Omental fat pad (tissue), 4 donors: ENCODE data around the gene ZNF683. TPM values are rescaled to one million over a fixed set of nuclear protein-coding genes. Genes with fewer than 3 reads are reported as not detected.

ENCODE experiments used
- ATAC-seq: fragments of 150-250 bp; one replicate; pipeline ENCODE4 v1.9.1; 2016; ENCODE audit warnings: mild to moderate bottlenecking, moderate library complexity; ENCODE audit not compliant: low FRiP score
- DNase-seq: peaks from one replicate; pipeline ENCODE4 v3.0.0-alpha.2; 2019; ENCODE audit warnings: low spot score
- total RNA-seq, 4 donors: library from RNA; depleted of rRNA; stranded (reverse); fragments of >200 nt; gene quantifications; one replicate each; pipeline ENCODE4 v1.1.0, GENCODE V29; 2016
- TF ChIP-seq, protein P1 (sequence below), 3 donors: fragments of 450-650 bp; IDR thresholded peaks; one replicate each; pipeline ENCODE4 v1.5.1; 2016 to 2017; ENCODE audit warnings: antibody characterized with exemption in 3 of 3, mild to moderate bottlenecking in 3 of 3, moderate library complexity in 2 of 3

ZNF683 gene
- total RNA-seq, 4 donors from 2014 or later = not detected

DNA sequence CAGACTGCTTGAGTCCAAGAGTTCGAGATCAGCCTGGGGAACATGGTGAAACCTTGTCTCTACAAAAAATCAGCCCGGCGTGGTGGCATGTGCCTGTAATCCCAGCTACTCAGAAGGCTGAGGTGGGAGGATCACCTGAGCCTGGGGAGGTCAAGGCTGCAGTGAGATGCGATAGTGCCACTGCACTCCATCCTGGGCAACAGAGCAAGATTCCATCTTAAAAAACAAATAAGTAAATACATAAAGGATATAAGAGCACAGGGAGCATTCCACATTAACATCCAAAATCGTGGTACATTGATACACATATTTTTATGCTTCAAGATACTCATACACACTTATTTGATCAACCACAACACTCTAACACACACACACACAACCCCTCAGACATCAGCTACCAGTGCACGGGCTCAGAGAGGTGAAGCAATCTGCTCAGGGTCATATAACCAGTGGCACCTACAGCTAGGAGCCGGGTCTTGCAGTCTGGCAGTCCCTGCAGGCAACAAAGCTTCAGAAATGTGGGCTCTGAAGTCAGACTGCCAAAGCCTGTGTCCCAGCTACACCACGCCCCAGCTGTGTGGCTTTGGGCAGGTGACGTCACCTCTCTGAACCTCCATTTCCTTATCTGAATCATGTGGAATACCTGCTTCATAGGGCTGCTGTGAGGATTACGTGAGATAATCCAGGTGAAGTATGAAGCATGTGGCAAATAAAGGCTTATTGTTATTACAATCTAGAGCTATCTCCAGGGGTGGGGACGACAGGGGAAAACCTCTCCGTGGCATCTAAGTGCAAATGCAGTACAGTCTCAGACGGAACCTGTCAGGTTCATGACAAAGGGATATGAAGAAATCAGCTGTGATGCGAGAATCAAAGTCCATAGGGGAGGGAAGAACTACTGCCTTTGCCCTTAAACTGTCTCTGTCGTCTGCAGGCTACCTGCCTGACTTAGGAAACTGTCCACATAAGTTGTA lies 13.9 kb downstream of the ZNF683 start:
- TF ChIP-seq, protein P1, sequence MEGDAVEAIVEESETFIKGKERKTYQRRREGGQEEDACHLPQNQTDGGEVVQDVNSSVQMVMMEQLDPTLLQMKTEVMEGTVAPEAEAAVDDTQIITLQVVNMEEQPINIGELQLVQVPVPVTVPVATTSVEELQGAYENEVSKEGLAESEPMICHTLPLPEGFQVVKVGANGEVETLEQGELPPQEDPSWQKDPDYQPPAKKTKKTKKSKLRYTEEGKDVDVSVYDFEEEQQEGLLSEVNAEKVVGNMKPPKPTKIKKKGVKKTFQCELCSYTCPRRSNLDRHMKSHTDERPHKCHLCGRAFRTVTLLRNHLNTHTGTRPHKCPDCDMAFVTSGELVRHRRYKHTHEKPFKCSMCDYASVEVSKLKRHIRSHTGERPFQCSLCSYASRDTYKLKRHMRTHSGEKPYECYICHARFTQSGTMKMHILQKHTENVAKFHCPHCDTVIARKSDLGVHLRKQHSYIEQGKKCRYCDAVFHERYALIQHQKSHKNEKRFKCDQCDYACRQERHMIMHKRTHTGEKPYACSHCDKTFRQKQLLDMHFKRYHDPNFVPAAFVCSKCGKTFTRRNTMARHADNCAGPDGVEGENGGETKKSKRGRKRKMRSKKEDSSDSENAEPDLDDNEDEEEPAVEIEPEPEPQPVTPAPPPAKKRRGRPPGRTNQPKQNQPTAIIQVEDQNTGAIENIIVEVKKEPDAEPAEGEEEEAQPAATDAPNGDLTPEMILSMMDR (IDR thresholded peaks at IDR 0.05) = no peak
- DNase-seq (no peak), ATAC-seq (no peak)

DNA sequence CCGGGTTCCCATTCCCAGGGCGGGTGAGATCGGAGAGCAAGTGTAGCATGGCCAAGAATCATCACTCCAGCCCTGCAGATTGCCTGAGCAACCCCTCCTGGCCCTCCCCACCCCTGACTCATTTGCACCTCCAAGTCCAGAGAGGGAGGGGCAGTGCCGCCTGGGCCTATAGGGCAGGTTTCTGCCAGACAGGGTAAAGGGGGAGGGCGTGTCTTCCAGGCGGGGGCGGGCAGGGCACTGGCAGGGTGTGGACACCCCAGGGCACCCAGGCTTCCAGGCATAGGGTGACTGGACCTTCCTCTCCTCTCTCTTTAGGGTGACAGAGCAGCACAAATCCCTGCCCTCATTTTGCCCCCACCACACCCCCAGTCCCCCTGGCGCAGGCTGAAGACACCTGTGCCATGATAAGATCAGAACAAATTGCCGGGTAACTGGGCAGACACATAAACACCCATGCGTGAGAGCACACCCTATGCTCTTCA lies 15.4 kb downstream of the ZNF683 start:
- DNase-seq = no peak
- TF ChIP-seq, protein P1 (IDR thresholded peaks at IDR 0.05) = no peak
- no peak for ATAC-seq

DNA sequence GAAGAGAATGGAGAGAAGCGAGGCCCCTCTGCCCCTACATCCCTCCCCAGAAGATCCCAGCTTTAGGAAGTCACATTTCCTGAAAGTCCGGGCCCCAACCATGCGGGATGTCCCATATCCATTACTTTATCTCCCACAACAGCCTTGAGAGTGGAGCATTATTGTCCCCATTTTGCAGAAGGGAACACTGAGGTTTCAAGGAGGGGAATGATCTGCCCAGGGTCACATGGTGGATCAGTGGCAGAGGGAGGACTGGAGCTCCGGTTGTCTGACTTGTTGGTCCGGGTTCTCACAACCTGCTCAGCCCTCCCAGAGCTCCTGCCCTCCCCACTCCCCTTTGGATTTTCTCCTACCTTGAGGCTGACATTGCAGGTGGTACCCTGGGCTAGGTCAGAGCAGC lies 16.4 kb downstream of the ZNF683 start:
- DNase-seq = no peak
- no peak for ATAC-seq

DNA sequence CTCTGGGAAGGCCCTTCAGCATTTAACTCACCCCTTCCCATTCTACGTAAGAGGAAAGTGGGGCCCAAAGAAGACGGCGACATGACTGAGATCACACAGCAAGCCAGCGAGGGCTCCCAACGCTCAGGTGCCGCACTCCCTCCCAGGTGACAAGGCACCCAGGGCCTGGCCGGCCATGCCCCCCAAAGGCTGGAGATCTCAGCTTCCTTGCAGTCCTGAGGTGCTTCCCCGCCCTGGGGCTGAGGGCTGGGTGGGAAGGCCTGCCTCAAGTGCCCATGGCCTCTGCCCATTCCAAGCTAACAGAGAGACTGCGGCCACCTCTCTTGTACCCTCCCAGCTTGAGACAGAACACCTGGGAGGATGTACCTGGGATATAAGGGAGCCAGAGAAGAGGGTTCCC lies 17.6 kb downstream of the ZNF683 start:
- no peak for DNase-seq
- no peak for ATAC-seq
- TF ChIP-seq, protein P1 (IDR thresholded peaks at IDR 0.05) = no peak

More for the DNA sequence above, 16.4 kb downstream of the ZNF683 start:
- TF ChIP-seq, protein P1 (IDR thresholded peaks at IDR 0.05) = no peak

DNA sequence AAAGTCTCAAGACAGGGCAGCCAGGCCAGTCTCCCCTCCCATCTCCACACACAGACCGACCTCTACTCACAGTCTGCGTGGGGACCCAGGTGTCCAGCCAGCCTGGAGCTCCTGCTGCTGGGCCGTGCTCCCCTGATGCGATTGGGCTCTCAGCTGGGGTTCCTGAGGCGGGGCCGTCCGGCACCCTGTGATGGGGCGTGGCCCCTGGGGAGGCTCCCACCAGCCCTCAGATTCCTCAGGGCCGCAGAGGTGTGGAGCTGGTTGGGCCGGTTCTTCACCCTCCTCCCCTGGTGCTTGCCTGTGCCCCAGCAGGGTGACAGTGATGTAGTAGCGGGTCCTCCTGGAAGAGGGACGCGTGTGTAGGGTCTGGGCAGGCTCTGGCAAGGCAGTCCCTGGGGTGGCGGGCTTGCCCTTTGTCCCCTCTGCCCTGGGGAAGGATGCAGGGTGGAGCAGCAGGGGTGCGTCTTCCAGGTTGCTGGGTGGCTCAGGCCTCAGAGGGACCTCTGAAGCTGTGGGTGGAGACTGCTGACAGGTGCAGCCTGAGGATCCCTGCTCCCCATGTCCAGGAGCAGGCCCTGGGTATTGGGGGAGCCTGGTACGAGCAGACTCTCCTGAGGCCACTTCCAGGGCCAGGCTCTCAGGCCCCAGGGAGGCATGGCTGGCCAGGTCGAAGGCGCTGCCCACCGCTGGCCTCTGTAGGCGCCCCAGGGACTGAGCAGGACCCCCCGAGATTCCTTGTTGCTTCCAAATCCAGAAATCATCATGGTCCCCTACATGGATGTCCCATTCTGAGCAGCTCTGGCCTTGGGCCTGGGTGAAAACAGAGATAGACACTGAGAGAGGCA lies 18.4 kb downstream of the ZNF683 start, which contains the start of gene CRYBG2:
CRYBG2 (minus strand) TSS at position 155 of the 845 bp plus-strand sequence. CDS start 7,473 bp downstream, outside the sequence.
- no peak for ATAC-seq
- no peak for DNase-seq

DNA sequence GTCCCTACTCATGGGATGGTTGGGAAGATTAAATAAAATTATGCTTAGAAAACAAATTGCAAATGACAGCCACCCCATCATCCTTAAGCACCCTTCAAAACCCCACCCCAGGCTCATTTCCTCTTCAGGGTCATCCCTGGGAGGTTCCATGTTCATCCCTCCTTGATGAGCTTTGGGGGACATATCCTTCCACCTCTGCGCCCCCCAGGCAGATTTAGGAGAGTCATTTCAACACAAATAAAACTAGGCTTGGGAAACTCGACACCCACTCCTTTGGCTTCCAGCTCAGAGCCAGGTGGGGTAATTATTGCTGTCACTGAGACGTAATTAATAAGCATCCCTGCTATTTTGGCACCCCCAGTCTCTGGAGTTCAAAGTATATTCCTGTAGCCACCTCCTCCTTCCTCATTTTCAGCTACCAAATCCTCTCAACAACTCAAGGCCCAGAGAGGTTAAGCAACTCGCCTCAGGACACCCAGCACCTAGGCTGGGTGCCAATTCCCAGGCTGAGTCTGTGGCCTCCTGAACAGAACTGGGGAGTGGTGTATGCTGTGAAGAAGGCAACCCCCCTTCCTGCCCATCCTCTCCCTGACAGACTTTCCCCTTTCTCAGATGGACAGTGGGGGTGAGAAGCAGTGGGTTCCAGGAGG lies 19.2 kb downstream of the ZNF683 start:
- DNase-seq = no peak
- TF ChIP-seq, protein P1 (IDR thresholded peaks at IDR 0.05) = no peak
- ATAC-seq = no peak

More for the DNA sequence above, 18.4 kb downstream of the ZNF683 start, which contains the start of gene CRYBG2:
- TF ChIP-seq, protein P1 (IDR thresholded peaks at IDR 0.05) = no peak
